Osteoblast (primary cell): ENCODE measurements around the gene HOTAIR. TPM values are rescaled to one million over a fixed set of nuclear protein-coding genes. Genes with fewer than 3 reads are reported as not detected.

ENCODE experiments used
- DNase-seq: peaks from one replicate; pipeline ENCODE4 v3.0.0; 2011; ENCODE audit warnings: low spot score, mixed read lengths; ENCODE audit not compliant: insufficient read length; ENCODE audit errors: missing footprints
- H2AFZ ChIP-seq: 2 replicates; pipeline ENCODE4 v1.6.0; 2011; ENCODE audit warnings: mild to moderate bottlenecking, low read length
- H3K27ac ChIP-seq: 2 replicates; pipeline ENCODE4 v1.5.1; 2011; ENCODE audit warnings: mild to moderate bottlenecking, low read depth, low read length, moderate library complexity
- H3K27me3 ChIP-seq: 2 replicates; pipeline ENCODE4 v1.6.0; 2012; ENCODE audit warnings: mild to moderate bottlenecking, control low read depth, inconsistent platforms, low read length, moderate library complexity; ENCODE audit not compliant: insufficient read depth
- H3K36me3 ChIP-seq: 2 replicates; pipeline ENCODE4 v1.5.1; 2011; ENCODE audit warnings: mild to moderate bottlenecking, low read length, control low read depth, moderate library complexity; ENCODE audit not compliant: insufficient read depth
- H3K4me1 ChIP-seq: 2 replicates; pipeline ENCODE4 v1.5.1; 2011; ENCODE audit warnings: mild to moderate bottlenecking, low read length, control low read depth, moderate library complexity; ENCODE audit not compliant: insufficient read depth
- H3K4me2 ChIP-seq: 2 replicates; pipeline ENCODE4 v1.6.0; 2011; ENCODE audit warnings: mild to moderate bottlenecking, low read length; ENCODE audit not compliant: insufficient read depth
- H3K4me3 ChIP-seq: fragments of 200-600 bp; sonication (generic); 3 replicates; pipeline ENCODE4 v1.5.1; 2012; ENCODE audit warnings: mild to moderate bottlenecking, low read length, inconsistent platforms; ENCODE audit not compliant: insufficient read depth
- H3K79me2 ChIP-seq: 2 replicates; pipeline ENCODE4 v1.6.0; 2012; ENCODE audit warnings: mild to moderate bottlenecking, low read length, control low read depth, inconsistent platforms; ENCODE audit not compliant: insufficient read depth
- H3K9me3 ChIP-seq: 2 replicates; pipeline ENCODE4 v1.5.1; 2011; ENCODE audit warnings: low read depth, low read length, control low read depth
- H4K20me1 ChIP-seq: 2 replicates; pipeline ENCODE4 v1.6.0; 2012; ENCODE audit warnings: mild to moderate bottlenecking, low read length, control low read depth; ENCODE audit not compliant: insufficient read depth
- CTCF ChIP-seq: IDR thresholded peaks from 2 replicates; pipeline ENCODE4 v1.5.1; 2011; ENCODE audit warnings: mild to moderate bottlenecking, low read depth, low read length, moderate library complexity; ENCODE audit errors: extremely low read depth
- total RNA-seq: library from RNA; depleted of rRNA; stranded (reverse); fragments of >200 nt; gene quantifications from 2 replicates; pipeline ENCODE4 v1.2.3, GENCODE V29; 2012

The HOTAIR gene
- total RNA-seq, 1 donor = 0.72 TPM

GRCh38 chr12:53949631-53950436, 24.9 kb downstream of the HOTAIR start:
- Histone ChIP-seq H3K4me1 (no peaks in the 10 kb centered on the region), H3K79me2 (no peaks in the 10 kb centered on the region), H3K27me3 (peaks cover 96% of the 10 kb centered on the region), H3K4me3 (no peak overlapping the region), H3K36me3 (no peaks in the 10 kb centered on the region), H3K27ac (no peak overlapping the region), H3K9me3 (no peaks in the 10 kb centered on the region), H4K20me1 (no peaks in the 10 kb centered on the region), H3K4me2 (no peak overlapping the region), H2AFZ (no peak overlapping the region)
- DNase-seq = peak; percentile 66
- no peak for TF ChIP-seq CTCF

GRCh38 chr12:53948650-53949593, 25.8 kb downstream of the HOTAIR start:
- Histone ChIP-seq H2AFZ (no peak overlapping the region), H3K4me3 (no peak overlapping the region), H3K9me3 (no peaks in the 10 kb centered on the region), H3K27ac (no peak overlapping the region), H3K27me3 (peaks cover 96% of the 10 kb centered on the region), H3K4me2 (no peak overlapping the region), H3K36me3 (no peaks in the 10 kb centered on the region), H3K79me2 (no peaks in the 10 kb centered on the region), H3K4me1 (no peaks in the 10 kb centered on the region), H4K20me1 (no peaks in the 10 kb centered on the region)
- DNase-seq = no peak
- no peak for TF ChIP-seq CTCF

- Histone ChIP-seq H3K36me3 (no peaks in the 10 kb centered on the region), H2AFZ (no peak overlapping the region), H3K4me2 (no peak overlapping the region), H3K79me2 (no peaks in the 10 kb centered on the region), H3K4me3 (no peak overlapping the region), H3K27ac (no peak overlapping the region), H3K4me1 (no peaks in the 10 kb centered on the region), H3K9me3 (no peaks in the 10 kb centered on the region), H4K20me1 (no peaks in the 10 kb centered on the region), H3K27me3 (peaks cover 96% of the 10 kb centered on the region)
- no peak for TF ChIP-seq CTCF
- no peak for DNase-seq
Observed at GRCh38 chr12:53947743-53948142, 27.0 kb downstream of the HOTAIR start.
